Measurements from ENCODE around the gene RFC5.
"Not testable (repeated sequence)": the region's sequence is repeated elsewhere in the genome, so short reads cannot be mapped to it uniquely, and the experiment has no call there.

RFC5 gene

GRCh38 chr12:118053071-118053985 is 36.8 kb downstream of the RFC5 start:
- DNase-seq = no peak

GRCh38 chr12:118055144-118055557 is 38.6 kb downstream of the RFC5 start:
- DNase-seq = peak; percentile 58

GRCh38 chr12:118055865-118056773 is 39.6 kb downstream of the RFC5 start:
- DNase-seq = no peak

GRCh38 chr12:118058227-118058626 is 41.7 kb downstream of the RFC5 start:
- DNase-seq = no peak

GRCh38 chr12:118058881-118059280 is 42.4 kb downstream of the RFC5 start:
- no peak for DNase-seq

- DNase-seq = peak; percentile 67
These were observed 43.1 kb downstream of the RFC5 start for GRCh38 chr12:118059341-118060191.

GRCh38 chr12:118060301-118061010 is 44.0 kb downstream of the RFC5 start:
- DNase-seq = peak; percentile 71

- DNase-seq = peak; percentile 76
These were observed 44.7 kb downstream of the RFC5 start, which contains the start of gene WSB2 for GRCh38 chr12:118061011-118061872. WSB2 (minus strand) TSS chr12:118061179; CDS start chr12:118061048, 131 bp downstream.

- peak; percentile 64 for DNase-seq
These were observed 45.7 kb downstream of the RFC5 start for GRCh38 chr12:118061873-118062843.

GRCh38 chr12:118063576-118064391 is 47.3 kb downstream of the RFC5 start:
- peak; percentile 48 for DNase-seq

GRCh38 chr12:118064608-118065007 is 48.1 kb downstream of the RFC5 start:
- peak; percentile 25 for DNase-seq

- DNase-seq = peak; percentile 15
These were observed 48.9 kb downstream of the RFC5 start for GRCh38 chr12:118065380-118065779.

- DNase-seq = no peak
These were observed 51.9 kb downstream of the RFC5 start for GRCh38 chr12:118068445-118068844.

- no peak for DNase-seq
These were observed 54.1 kb downstream of the RFC5 start for GRCh38 chr12:118070650-118071049.

GRCh38 chr12:118073768-118074167 is 57.3 kb downstream of the RFC5 start:
- no peak for DNase-seq

- DNase-seq = not testable (repeated sequence)
These were observed 65.0 kb downstream of the RFC5 start for GRCh38 chr12:118081521-118081920.

All from suppressor macrophage treated with lipopolysaccharide for 4 hours (primary cell).